Measurements from ENCODE around the gene NBPF19. TPM values are rescaled to one million over a fixed set of nuclear protein-coding genes. Genes with fewer than 3 reads are reported as not detected.
"Not testable (repeated sequence)": the region's sequence is repeated elsewhere in the genome, so short reads cannot be mapped to it uniquely, and the experiment has no call there.

NBPF19 gene
- 42.7 TPM for total RNA-seq
- 7.1 TPM for polyA plus RNA-seq

- not testable (repeated sequence) for H3K4me1 ChIP-seq (ENCODE audit: insufficient read depth)
Observed at GRCh38 chr1:149474745-149475144, at the start of gene NBPF19. Gene NBPF19, plus strand, starts transcription at chr1:149475045. Its CDS starts 888 bp downstream, at chr1:149475933.

GRCh38 chr1:149428317-149428716 is 46.5 kb upstream of the NBPF19 start:
- not testable (repeated sequence) for H3K4me3 ChIP-seq (ENCODE audit: low read depth, low read length); DNase-seq (ENCODE audit: extremely low spot score); H3K4me1 ChIP-seq (ENCODE audit: insufficient read depth); H3K36me3 ChIP-seq (ENCODE audit: insufficient read depth); H3K27ac ChIP-seq (ENCODE audit: low read depth)
- WGBS = 71% methylated on average over 2 of the region's 3 CpGs

More at GRCh38 chr1:149474745-149475144, at the start of gene NBPF19:
- H3K36me3 ChIP-seq (ENCODE audit: insufficient read depth); DNase-seq (ENCODE audit: extremely low spot score); H3K27ac ChIP-seq (ENCODE audit: low read depth); H3K4me3 ChIP-seq (ENCODE audit: low read depth, low read length): not testable (repeated sequence)
- WGBS = 94% methylated on average over 1 of the region's 2 CpGs

GRCh38 chr1:149445451-149445850 is 29.4 kb upstream of the NBPF19 start:
- 6% methylated on average over 5 of the region's 6 CpGs for WGBS
- not testable (repeated sequence) for H3K27ac ChIP-seq (ENCODE audit: low read depth); H3K36me3 ChIP-seq (ENCODE audit: insufficient read depth); H3K4me3 ChIP-seq (ENCODE audit: low read depth, low read length); H3K4me1 ChIP-seq (ENCODE audit: insufficient read depth)
- peak; percentile 48 for DNase-seq (ENCODE audit: extremely low spot score)

DNA sequence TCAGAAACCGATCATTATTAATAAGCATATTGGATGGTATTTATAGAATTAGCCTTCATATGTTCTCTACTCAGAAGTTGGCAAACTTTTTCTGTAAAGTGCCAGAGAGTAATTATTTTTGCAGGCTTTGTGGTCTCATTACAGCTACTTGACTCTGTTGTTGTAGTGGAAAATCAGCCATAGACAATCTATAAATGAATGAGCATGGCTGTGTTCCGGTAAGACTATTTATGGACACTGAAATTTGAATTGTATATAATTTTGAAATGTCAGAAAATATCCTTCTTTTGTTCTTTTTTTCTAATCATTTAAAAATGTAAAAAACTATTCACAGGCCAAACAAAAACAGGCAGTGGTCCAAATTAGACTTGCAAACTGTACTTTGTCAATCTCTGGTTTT is 22.6 kb upstream of the NBPF19 start:
- not testable (repeated sequence) for DNase-seq (ENCODE audit: extremely low spot score); H3K4me1 ChIP-seq (ENCODE audit: insufficient read depth); H3K27ac ChIP-seq (ENCODE audit: low read depth); H3K4me3 ChIP-seq (ENCODE audit: low read depth, low read length); H3K36me3 ChIP-seq (ENCODE audit: insufficient read depth)
- 90% methylated on average over 1 of the region's 2 CpGs for WGBS

- H3K4me3 ChIP-seq (ENCODE audit: low read depth, low read length); DNase-seq (ENCODE audit: extremely low spot score); H3K36me3 ChIP-seq (ENCODE audit: insufficient read depth); H3K27ac ChIP-seq (ENCODE audit: low read depth); H3K4me1 ChIP-seq (ENCODE audit: insufficient read depth): not testable (repeated sequence)
- WGBS = no CpG with 5 or more reads among the region's 1 CpG
Observed at GRCh38 chr1:149452652-149453051, 22.2 kb upstream of the NBPF19 start.

DNA sequence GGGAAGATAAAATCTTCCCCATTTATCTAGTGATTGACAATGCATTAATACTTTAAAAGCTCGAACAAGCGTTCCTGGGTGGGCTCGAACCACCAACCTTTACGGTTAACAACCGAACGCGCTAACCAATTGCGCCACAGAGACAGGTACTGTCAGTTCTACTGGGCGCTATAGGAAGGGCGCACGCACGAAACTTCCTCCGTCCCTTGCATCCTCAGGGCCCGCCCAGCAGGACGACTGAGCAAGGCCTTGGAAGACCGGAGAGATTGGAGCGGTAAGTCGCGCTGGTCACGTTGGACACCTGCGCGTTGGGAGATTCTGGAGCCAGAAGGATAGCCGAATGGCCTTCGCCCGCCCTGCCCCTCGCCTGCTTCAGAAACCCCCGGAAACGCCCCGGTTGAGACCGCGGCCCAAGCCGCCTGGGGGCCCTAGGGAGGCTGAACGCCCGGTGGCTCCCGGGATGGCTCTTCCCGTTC is 83.5 kb downstream of the NBPF19 start:
- not testable (repeated sequence) for H3K4me3 ChIP-seq (ENCODE audit: low read depth, low read length); H3K4me1 ChIP-seq (ENCODE audit: insufficient read depth); H3K27ac ChIP-seq (ENCODE audit: low read depth); H3K36me3 ChIP-seq (ENCODE audit: insufficient read depth)
- peak; percentile 0 for DNase-seq (ENCODE audit: extremely low spot score)
- WGBS = under 1% methylated on average over 34 of the region's 36 CpGs

- not testable (repeated sequence) for H3K27ac ChIP-seq (ENCODE audit: low read depth); DNase-seq (ENCODE audit: extremely low spot score); H3K36me3 ChIP-seq (ENCODE audit: insufficient read depth); H3K4me1 ChIP-seq (ENCODE audit: insufficient read depth); H3K4me3 ChIP-seq (ENCODE audit: low read depth, low read length)
- 93% methylated on average over 18 of the region's 23 CpGs for WGBS
Observed at GRCh38 chr1:149561806-149562205, 87.0 kb downstream of the NBPF19 start.

DNA sequence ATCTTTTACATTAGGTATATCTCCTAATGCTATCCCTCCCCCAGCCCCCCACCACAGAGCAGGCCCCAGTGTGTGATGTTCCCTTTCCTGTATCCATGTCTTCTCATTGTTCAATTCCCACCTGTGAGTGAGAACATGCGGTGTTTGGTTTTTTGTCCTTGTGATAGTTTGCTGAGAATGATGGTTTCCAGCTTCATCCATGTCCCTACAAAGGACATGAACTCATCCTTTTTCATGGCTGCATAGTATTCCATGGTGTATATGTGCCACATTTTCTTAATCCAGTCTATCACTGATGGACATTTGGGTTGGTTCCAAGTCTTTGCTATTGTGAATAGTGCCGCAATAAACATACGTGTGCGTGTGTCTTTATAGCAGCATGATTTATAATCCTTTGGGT is 90.6 kb downstream of the NBPF19 start:
- H3K4me1 ChIP-seq (ENCODE audit: insufficient read depth); H3K36me3 ChIP-seq (ENCODE audit: insufficient read depth); DNase-seq (ENCODE audit: extremely low spot score); H3K4me3 ChIP-seq (ENCODE audit: low read depth, low read length); H3K27ac ChIP-seq (ENCODE audit: low read depth): not testable (repeated sequence)
- WGBS = 100% methylated on average over 1 of the region's 4 CpGs

DNA sequence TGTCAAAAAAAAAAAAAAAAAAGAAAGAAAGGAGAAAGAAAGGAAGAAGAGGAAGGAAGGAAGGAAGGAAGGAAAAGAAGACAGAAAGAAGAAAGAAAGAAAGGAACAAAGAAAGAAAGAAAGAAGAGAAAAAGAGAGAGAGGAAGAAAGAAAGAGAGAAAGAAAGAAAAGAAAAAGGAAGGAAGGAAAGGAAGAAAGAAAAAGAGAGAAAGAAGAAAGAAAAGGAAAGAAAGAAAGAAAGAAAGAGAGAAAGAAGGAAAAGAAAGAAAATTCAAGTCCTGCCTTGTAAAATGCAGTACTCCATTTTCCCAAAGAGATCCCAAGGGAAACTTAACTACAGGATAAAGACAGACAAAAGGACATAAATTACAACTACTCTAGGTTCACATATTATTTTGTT is 97.9 kb downstream of the NBPF19 start:
- not testable (repeated sequence) for H3K27ac ChIP-seq (ENCODE audit: low read depth); H3K4me3 ChIP-seq (ENCODE audit: low read depth, low read length); DNase-seq (ENCODE audit: extremely low spot score); H3K36me3 ChIP-seq (ENCODE audit: insufficient read depth); H3K4me1 ChIP-seq (ENCODE audit: insufficient read depth)

GRCh38 chr1:149585592-149585991 is 110.7 kb downstream of the NBPF19 start:
- DNase-seq (ENCODE audit: extremely low spot score); H3K4me1 ChIP-seq (ENCODE audit: insufficient read depth); H3K4me3 ChIP-seq (ENCODE audit: low read depth, low read length); H3K36me3 ChIP-seq (ENCODE audit: insufficient read depth); H3K27ac ChIP-seq (ENCODE audit: low read depth): not testable (repeated sequence)
- WGBS = no CpG with 5 or more reads among the region's 2 CpGs

Other genes with a start within 250 kb of the NBPF19 start
- gene PPIAL4C, start 108.8 kb downstream of the NBPF19 start, total RNA-seq = not detected
- not detected for gene PPIAL4C, start 108.8 kb downstream of the NBPF19 start, polyA plus RNA-seq

Data from urinary bladder (tissue), 4 donors.